H1 (cell line): ENCODE measurements around the gene LMNTD2. TPM values are rescaled to one million over a fixed set of nuclear protein-coding genes. Genes with fewer than 3 reads are reported as not detected.

Experiments used
- CHD1 ChIP-seq: IDR thresholded peaks from 2 replicates; pipeline ENCODE4 v1.6.1; 2012; ENCODE audit warnings: low read depth, low read length, improper control_type of control experiment
- FOSL1 ChIP-seq: IDR thresholded peaks from 2 replicates; pipeline ENCODE4 v1.6.1; 2011; ENCODE audit warnings: mild to moderate bottlenecking, low read depth, low read length, moderate library complexity; ENCODE audit not compliant: insufficient read depth
- GABPA ChIP-seq: IDR thresholded peaks from 2 replicates; pipeline ENCODE4 v1.6.1; 2011; ENCODE audit warnings: mild to moderate bottlenecking, low read length, moderate library complexity, borderline replicate concordance; ENCODE audit not compliant: insufficient read depth
- KDM5A ChIP-seq: fragments of 200-600 bp; IDR thresholded peaks from 2 replicates; pipeline ENCODE4 v1.7.1; 2012; ENCODE audit warnings: mild to moderate bottlenecking, low read length, inconsistent platforms, mixed read lengths
- POLR2AphosphoS5 ChIP-seq: IDR thresholded peaks from 2 replicates; pipeline ENCODE4 v1.6.1; 2011; ENCODE audit warnings: low read depth, low read length
- POU5F1 ChIP-seq: IDR thresholded peaks from 2 replicates; pipeline ENCODE4 v1.6.1; 2011; ENCODE audit warnings: low read depth, mild to moderate bottlenecking, low read length, moderate library complexity
- RAD21 ChIP-seq, 2 experiments: IDR thresholded peaks in 1 of 2; conservative IDR thresholded peaks in 1 of 2; 2 replicates each; pipeline ENCODE4 v1.6.1; 2011; ENCODE audit warnings: low read depth in 2 of 2, low read length in 2 of 2, improper control_type of control experiment in 1 of 2, inconsistent platforms in 1 of 2, mild to moderate bottlenecking in 1 of 2, moderate library complexity in 1 of 2
- RNF2 ChIP-seq: fragments of 200-900, 300-1000 bp; sonication (generic); IDR thresholded peaks from 2 replicates; pipeline ENCODE4 v1.7.1; 2016; ENCODE audit warnings: borderline replicate concordance, low read depth, mild to moderate bottlenecking, antibody characterized with exemption, low read length; ENCODE audit not compliant: poor library complexity, severe bottlenecking; ENCODE audit errors: missing control alignments
- SUZ12 ChIP-seq: fragments of 200-600 bp; sonication (generic); IDR thresholded peaks from 2 replicates; pipeline ENCODE4 v1.6.1; 2012; ENCODE audit warnings: mild to moderate bottlenecking, inconsistent platforms, low read length, moderate library complexity, mixed read lengths
- polyA plus RNA-seq, 7 experiments: library from polyadenylated mRNA; depleted of rRNA in 3 of 7; stranded (reverse) in 5 of 7; unstranded in 2 of 7; fragments of >200 nt in 5 of 7; fragments of 200-250 nt in 2 of 7; gene quantifications; 1 replicate in 5 of 7; 2 replicates in 1 of 7; 4 replicates in 1 of 7; pipeline versions ENCODE4 v1.2.1 to v1.2.3, GENCODE V29; 2011 to 2013; ENCODE audit warnings: missing spikeins in 2 of 7, mixed read lengths in 2 of 7
- total RNA-seq: library from RNA; stranded (reverse); fragmentation: NEBNext Ultra II Directional; extraction: Animal tissue kit (Norgen Biotek cat#: 25700); gene quantifications from 2 replicates; pipeline ENCODE4 v1.2.1, GENCODE V29; 2021

The LMNTD2 gene
- total and polyA plus RNA-seq, 2 of the 8 experiments (the other 6 are each of a cell fraction or from before 2014, with no cell fraction given) = 1.6 to 3.1 TPM

- TF ChIP-seq RAD21 (IDR thresholded peaks at IDR 0.05 in 1 of 2, conservative IDR thresholded peaks at IDR 0.05 in 1 of 2; ENCODE audit: low read depth in 2 of 2, low read length in 2 of 2) = no peak
- TF ChIP-seq POU5F1 = no peak
- no peak for TF ChIP-seq FOSL1
- no peak for TF ChIP-seq GABPA
- TF ChIP-seq RNF2 = no peak
- no peak for TF ChIP-seq CHD1
- TF ChIP-seq SUZ12 = no peak
- TF ChIP-seq KDM5A = no peak
- no peak for TF ChIP-seq POLR2AphosphoS5
Observed at GRCh38 chr11:540583-541432, 19.7 kb downstream of the LMNTD2 start (continued).
